GM21526 (cell line): ENCODE measurements around the gene TARP.

Experiments used
- ATAC-seq: cut with Tn5 transposase; IDR thresholded peaks from one replicate; pipeline ENCODE4 v1.9.1; 2021; ENCODE audit warnings: moderate library complexity; ENCODE audit not compliant: unreplicated experiment, low FRiP score

Gene TARP

DNA sequence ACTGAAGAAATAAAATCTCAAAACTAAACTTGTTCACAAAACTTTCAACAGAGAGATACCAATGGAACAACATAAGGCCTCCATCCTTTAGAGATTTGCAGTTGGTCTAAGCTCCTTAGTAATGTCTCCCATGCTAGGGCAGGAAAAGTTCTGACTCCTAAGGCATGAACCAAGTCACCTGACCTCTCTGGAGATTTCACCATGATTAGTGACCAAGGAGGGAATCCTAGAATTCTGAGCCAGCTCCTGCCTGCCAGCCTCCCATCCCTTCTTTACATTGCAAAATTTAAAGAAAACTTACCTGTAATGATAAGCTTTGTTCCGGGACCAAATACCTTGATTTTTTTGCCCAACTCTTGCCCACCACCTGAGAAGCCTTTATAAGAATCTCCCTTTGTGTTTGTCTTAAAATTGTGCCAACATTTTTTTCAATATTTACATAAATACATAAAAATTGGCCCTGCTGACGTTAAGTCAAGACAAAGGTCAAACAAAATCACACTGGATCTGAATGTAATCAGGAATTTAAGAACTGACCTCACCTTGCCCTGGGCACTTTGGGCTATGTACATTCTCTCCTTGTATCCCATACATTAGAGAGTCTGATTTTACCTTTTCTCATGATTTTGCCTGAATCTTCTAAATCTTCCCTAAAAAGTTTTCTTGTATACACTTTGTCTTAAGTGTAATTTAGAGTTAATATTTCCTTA, at the start of gene TARP:
TSS of gene TARP (minus strand) at position 351 of the 710 bp plus-strand sequence.
- ATAC-seq, result no peak

DNA sequence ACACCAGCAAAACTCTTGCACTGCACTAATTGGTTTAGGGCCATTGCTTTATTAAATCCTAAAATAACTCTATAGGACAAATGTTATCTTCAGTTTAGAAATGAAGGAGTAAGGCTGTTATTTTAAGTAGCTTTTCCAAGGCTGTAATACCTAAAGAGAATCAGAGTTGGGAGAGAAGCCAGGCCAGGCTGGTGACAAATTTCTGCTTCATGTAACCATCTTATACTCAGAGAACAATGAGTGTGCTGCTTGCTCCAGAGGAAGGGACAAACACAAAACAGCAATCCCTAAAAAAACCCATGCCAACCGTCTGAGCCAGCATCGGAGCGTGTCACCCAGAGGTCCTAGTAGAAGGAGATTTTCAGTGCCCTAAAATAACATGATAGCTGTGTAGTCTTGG, 49.7 kb upstream of the TARP start:
- ATAC-seq, result no peak

DNA sequence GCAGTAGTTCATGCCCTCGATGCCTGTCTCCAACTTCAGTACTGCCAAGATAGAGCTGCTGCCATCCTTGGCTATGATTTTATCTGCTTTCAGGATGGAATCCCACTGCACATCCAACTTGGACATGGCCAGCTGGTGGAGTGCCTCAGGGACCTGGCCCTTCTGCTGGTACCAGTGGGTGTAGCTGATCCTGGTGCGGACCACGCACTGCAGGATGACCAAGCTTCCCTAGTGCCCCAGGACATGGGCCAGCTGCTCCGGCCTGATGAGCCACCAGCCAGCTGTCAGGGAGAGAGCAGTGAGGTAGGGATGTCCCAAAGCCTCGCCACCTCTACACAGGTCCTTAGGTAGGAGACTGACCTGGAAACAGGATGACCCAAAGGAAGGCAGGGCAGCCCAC, 49.0 kb upstream of the TARP start:
- no peak for ATAC-seq

DNA sequence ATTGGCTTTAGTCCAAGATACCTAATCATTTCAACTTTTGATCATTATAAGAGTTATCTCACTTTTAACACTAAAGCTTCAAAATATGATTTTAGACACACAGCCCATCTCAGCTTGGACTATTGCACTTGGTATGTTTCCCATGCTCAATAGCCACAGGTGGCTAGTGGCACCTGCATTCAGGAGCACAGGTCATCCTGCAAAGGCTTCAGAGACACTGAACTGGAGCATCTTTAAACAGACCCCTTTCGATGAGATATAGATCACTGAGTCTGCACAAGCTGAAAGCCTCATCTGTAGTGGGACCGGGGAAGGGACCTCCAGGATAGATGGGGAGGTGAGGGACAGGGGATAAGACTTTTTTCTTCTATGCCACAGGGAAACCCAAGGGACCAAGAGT, 48.5 kb upstream of the TARP start:
- no peak for ATAC-seq

DNA sequence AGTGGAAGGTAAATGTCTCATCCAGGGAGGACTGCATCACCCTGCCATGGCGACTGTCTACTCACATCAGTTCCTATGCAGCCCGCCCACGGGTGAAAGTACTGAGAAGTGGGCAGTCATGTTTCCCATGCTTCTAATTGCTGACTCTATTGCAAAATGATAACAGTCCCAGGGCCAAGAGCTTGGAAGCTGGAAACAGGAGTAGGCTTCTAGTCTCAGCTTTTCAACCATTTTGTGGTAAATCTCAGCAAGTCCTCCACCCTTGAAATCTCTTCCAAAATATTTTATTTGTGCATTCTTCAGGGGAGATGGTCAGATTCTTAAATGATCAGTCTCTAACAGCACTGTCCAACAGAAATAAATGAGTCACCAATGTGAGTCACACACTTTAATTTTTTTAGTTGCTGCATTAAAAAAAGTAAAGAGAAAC, 48.1 kb upstream of the TARP start:
- ATAC-seq, result no peak

DNA sequence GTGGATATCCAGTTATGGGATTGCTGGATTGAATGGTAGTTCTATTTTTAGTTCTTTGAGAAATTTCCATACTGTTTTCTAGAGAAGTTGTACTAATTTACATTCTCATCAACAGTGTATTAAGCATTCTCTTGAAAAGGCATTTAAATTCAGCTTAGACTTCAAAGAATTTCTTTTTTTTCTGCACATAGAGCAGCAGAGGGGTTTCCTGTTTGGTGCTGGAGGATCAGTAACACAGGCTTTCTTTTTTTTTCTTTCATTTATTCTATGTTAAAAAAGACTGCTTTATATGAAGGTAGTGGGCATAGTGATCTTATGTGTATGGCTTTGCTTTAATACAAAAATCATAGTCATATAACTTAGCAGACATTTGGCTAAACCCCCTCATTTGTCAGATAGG, 47.6 kb upstream of the TARP start:
- no peak for ATAC-seq

DNA sequence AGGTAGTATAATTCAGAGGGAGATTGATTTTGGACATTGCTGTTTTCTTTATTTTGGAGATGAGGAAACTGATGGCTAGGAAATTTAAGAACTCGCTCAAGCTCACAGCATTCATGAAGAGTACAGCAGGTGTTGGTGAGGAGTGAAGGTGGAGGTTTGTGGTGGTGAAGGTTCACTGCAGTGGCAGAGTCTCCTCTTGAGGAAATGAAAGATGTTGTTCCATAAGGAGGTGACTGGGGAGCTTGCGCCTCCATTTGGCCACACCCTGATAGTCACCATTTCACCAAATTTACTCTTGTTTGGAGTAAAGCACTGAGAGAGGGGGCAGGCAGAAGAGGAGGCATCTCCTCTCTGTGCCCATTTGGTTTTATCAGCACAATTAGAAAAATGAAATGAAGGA, 46.4 kb upstream of the TARP start:
- ATAC-seq, result no peak

DNA sequence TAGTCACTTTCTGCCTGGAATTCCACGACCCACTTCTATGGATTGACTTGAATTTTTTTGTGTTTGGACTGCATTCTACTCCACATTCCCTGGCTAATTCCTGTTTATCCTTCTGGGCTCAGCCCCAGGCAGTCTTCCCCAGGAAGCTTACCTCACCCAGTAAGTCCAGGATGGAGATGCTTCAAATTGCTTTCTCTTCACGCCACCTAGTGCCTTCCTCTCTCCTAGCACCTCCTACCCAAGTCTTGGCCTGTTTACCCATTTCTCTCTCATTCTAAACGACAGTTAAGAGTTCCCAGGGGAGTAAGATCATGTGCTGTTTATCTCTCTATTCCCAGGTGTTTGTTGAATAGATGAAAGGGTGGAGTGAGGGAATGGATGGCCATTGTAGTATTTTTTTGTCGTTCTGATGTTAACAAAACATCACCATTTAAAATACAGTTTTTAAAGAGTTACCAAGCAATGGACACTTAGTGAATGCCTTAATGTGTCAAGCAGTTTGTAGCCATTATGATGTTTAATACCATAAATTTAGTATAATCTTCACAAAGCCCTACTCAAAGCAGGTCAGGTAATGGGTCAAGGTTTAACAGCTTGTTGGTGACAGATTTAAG, 45.5 kb upstream of the TARP start:
- no peak for ATAC-seq

DNA sequence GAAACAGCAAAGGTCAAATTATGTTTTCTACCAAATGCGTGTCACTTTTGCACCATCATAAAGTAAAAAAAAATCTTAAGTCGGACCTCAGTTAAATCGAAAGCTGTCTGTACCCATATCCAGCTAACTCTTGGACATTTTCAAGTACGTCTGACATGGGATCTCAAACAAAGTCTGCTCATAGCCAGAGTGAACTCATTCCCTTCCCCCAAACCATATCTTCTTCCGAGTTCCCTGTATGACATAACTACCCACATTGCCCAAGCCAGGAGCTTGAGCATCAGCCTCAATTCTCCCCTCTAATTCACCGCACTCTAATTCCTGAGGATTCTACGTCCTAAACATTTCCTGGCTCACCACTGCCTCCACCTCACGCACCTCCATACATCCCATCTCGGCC, 44.8 kb upstream of the TARP start:
- ATAC-seq, result no peak

DNA sequence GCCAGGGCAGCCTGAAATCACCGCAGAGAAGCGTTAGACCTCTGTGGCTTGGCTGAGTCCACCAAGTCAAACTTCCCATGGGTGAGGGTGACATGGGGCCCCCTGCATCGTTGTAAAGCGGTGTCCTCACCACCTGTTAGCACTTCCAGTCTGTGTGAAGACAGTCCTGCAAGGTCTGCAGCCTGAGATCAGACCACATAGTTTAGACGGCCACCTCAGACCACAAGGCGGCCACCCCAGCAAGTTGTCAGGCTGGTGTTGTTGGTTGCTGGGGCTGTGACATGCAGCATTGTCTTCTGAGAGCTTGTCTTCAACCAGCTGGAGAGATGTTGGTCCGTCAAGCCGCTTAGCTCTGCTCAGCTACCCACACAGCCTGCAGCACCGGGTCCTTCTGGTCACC, 44.1 kb upstream of the TARP start:
- no peak for ATAC-seq

DNA sequence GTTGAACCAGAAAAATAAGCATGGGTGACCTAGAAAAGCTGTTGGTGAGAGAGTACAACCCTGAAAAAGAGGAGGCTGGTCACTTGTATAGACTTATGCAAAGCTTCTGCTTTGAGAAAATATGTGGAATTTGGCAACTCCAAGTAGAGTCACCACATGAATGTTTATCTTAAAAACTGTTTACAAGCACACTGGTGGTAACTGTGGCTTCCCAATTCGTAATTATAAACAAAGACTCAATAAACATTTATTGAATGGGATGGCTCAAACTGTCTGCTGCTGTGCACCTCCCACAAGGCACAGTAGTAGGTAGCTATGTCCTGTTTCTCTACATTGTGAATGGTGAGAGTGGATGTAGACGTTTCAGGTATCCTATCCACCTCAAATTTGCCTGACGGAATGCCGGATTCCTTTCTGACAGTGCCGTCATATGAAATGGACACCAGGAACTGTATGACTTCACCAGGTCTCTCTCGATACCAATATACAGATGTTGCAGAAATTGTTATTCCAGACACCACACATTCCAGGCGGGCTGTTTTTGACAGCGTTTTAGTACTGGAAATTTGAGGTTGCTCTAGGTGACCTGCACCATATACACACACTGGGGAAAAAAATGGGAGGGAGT, 43.4 kb upstream of the TARP start:
- no peak for ATAC-seq

DNA sequence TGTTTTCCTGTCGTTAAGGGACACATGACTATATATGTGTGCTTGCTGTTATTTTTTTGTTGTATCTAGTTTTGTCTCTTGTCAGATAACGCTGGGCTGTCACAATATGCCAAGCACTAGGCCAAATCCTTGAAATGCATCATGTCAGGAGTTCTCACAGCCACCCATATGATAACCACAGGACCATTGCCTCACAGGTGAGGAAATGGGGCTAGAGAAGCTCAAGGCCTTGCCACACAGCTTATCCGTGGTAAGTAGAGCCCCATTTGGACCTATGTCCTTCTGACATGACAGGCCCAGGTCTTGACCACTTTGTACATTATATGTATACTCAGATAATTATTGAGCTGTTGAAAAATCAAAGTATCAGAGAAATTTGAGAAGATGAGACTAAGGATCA, 42.0 kb upstream of the TARP start:
- no peak for ATAC-seq

DNA sequence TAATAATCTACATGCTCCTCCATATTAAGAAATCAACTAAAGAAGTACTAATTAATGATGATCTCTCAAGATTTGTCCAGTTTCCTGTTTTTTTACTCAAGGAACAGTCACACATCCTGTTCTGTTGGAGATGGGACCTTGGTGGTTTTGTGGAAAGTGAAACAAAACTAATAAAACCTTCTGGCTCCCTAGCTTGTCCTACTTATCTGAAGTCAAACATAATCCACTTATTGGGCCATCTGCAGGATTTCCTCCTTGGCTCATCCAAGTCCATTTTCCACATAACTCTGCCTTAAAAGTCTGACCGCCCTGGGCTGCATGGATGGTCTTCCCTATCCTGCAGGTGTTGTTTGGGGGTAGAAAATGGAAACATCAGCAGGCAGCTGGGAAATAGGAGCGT, 39.4 kb upstream of the TARP start:
- ATAC-seq, result no peak

DNA sequence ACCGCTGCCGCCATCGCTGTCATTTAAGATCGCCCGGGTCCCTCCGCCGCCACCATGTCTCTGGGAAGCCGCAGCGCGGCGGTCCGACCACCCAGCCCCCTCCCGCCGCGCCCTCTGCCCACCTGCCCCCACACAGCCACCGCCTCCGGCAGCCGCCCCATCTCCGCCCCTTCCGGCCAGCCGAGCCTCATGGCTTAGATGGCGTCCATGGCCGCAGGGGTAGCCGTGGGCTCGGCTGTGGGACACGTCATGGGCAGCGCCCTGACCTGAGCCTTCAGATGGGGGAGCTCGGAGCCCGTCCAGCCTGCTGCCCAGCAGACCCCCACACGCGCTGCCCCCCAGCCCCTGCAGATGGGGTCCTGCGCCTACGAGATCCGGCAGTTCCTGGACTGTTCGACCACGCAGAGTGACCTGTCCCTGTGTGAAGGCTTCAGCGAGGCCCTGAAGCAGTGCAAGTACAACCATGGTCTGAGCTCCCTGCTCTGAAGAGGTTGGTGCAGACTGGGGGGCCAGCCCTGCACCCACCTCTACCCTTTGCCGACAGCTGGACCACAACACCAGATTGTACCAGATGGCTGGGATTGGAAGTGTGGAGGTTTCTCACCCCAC, 38.0 kb upstream of the TARP start:
- ATAC-seq, result no peak

DNA sequence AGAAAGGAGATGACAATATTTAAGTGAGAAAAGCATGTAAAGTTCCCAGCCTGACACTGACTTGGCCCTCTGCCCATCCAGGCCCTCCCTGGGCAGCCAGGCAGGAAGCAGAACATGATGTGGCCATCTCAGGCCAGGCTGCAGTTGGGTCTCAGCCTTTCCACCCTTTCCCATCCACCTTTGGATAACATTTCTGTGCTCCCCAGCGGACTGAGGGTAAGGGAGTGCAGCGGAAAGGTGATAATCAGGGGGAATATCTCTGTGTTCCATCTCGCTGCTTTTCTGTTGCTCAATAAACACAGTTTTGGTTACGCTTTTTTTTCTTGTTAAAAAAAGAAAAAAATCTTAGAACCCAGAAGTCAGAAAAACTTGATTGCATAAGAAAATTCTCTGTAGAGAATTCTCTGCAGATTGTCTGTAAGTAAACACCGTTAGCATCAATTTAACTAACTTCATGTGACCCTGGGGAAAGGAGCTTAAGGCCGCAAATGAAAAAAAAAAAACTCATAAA, 37.2 kb upstream of the TARP start:
- no peak for ATAC-seq

DNA sequence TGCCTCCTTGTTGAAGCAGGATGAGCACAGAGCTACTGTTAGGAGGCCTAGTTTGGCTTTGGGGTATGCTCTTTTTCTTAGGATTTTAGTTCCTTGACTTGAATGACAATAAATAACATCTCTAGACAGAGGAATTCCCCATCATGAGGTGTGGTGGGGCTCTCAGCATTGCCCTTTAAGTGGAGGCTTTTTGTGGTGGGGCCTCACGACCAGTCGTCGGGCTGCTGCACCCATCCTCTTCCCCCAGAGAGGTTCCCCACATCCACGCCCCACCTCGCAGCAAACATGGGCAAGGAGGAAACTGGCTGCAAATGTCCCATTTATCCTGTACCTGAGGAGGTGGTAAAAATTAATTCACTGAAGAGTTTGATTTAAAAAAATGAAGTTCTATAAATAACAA, 36.1 kb upstream of the TARP start:
- no peak for ATAC-seq

DNA sequence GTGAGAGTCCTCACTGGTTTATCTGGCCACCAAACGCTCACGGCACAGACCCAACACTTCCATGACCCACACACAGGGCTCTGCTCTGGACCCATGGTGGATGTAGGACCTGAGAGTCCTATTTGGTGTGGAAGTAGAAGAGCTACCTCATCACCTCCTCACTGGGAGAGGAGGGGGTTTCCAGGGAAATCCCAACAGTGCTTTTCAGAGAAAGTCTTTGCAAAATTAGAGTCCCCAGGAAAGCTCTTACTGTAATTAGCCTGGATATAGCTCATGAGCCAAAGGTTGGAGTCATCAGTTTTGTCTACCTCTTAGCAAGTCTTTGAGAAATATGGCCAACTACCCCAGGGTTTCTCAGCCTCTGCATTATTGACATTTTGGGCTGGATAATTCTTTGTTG, 34.7 kb upstream of the TARP start:
- ATAC-seq, result no peak

DNA sequence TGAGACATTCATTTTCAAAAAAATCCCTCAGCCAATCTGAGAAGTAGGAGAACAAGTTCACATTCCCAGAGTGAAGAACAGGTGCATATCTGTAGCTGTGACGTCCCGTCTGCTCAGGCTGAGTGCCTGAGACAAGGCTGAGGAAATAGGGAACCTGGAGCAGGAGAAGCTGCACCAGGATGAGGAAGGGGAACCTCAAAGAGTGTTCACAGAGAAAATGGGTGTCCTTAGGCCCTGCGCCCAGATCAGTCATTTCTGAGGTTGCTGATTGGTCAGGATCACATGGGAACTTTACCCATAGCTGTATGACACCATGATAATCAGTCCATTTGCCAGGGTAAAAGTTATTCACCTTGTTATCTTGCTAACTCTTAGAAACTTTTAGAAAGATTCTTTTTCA, 34.2 kb upstream of the TARP start:
- no peak for ATAC-seq

DNA sequence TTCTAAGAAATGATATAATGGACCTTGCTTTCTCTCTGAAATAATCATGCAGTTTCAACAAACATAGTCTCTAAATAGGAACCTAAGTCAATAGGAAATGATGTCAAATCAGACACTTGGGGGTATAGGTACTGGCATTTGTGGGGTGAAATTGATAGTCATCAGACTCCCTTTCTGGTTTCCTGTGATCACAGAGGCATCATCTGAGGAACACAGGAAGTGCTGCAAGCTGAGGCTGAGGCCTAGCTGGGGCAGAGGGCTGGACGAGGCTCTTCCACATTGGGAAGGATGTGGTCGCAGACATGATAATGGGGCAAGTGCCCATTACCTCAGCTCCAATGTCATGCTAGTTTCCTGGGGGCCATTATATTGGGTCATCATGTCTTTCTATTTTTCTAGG, 33.5 kb upstream of the TARP start:
- ATAC-seq, result no peak

DNA sequence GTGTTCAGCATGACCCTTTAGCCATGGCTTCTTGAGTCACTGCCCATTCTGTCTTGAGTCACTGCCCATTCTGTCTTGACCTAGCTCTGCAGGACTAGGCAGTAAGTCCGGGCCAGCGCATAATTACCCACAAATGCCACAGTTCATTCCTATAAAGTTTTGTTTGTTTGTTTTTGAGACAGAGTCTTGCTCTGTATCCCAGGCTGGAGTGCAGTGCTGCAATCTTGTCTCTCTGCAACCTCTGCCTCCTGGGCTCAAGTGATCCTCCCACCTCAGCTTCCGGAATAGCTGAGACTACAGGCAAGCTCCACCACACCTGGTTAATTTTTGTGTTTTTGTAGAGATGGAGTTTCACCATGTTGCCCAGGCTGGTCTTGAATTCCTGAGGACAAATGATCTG, 32.7 kb upstream of the TARP start:
- no peak for ATAC-seq

DNA sequence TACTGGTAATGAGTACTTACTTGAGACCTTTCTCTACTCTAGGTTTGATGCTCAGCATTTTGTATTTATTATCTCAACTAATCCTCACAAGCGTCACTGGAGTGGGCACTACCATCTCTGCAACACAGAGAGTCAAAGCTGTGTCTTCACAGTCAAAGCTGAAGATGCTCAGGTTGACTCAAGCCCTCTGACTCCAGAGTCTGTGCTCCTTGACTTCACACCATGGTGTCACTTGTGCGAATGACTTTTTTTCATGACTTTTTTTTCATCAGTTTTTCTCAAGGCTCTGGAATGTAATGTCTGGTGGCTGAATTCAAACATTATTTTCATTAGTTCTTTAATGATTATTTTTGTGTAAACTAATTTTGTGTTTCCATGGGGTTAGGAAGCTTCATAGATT, 30.4 kb upstream of the TARP start:
- ATAC-seq, result no peak

DNA sequence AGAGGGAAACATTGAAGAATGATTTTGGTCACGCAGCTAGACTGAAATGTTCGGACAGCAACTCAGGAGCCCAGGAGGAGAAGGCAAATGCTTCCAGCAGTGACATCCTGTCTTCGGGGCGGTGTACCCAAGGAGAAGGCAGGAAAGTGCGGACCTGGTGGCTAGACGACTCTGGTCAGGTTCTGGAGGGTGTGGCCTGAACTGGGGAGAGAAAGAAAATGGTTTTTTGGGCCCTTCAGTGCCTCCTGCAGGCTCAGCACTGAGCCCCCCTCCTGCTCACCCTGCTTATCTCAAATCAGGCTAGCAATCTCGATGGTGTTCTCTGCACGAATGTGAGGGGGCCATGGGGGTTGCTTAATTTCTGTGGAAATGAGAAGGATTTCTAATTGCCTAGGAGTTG, 26.7 kb upstream of the TARP start:
- no peak for ATAC-seq
